ENCODE data around the gene ZXDC.

ZXDC gene

DNA sequence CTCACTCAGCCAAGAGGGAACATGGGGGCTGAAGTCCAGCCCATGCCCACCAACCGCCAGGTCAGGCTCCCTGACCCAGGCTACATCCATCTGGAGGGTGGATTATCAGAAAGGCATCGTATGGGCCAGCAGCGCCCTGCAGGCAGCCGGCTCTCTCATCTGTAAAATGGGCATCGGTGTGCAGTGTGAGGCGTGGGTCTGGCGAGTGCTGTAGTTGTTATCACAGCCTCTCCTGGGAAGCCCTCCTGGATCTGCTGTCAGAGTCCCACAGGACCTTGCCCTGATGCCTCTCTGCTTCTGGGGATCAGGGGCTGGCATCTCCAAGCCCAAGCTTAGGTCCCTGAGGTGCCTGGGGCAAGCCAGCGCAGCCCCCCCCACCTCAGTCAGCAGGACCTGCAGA, 53.6 kb downstream of the ZXDC start:
- no peak for DNase-seq (ENCODE audit: low read depth)
- no peak overlapping the region for H3K4me3 ChIP-seq (ENCODE audit: low read depth, low read length)
- TF ChIP-seq CTCF (conservative IDR thresholded peaks at IDR 0.05; ENCODE audit: low read depth, low read length): no peak

DNA sequence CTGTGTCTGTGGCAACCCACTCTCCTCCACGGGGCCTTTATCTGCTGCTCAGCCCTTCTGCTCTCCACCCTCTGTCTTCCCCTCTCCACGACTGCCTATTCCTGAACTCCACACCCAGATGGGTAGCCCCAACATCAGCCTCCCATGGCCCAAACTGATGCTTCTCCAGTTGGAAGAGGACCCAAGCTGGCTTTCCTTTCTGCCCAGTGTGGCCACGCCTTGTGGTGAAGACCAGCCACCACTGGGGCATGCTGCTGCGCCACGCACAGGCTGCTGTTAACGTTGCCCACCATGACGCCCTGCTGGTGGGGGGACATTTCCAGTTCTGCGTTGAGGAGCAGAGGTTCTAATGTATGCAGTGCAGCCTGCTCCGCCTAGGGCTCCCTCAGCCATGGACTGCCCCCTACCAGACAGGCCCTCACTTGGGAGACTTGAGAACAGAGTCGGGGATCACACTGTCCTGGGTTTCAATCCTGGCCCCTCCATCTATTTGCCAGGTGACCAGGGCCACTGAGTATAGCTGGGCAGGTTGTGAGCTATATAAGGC, 54.0 kb downstream of the ZXDC start:
- no peak for TF ChIP-seq CTCF (conservative IDR thresholded peaks at IDR 0.05; ENCODE audit: low read depth, low read length)
- DNase-seq (ENCODE audit: low read depth): no peak

GRCh38 chr3:126419886-126420786, 55.6 kb downstream of the ZXDC start:
- no peak for DNase-seq (ENCODE audit: low read depth)
- no peak for TF ChIP-seq CTCF (conservative IDR thresholded peaks at IDR 0.05; ENCODE audit: low read depth, low read length)
- no peak overlapping the region for H3K4me3 ChIP-seq (ENCODE audit: low read depth, low read length)

More for the DNA sequence above, 54.0 kb downstream of the ZXDC start:
- H3K4me3 ChIP-seq (ENCODE audit: low read depth, low read length): no peak overlapping the region

GRCh38 chr3:126419151-126419703, 56.5 kb downstream of the ZXDC start:
- H3K4me3 ChIP-seq (ENCODE audit: low read depth, low read length): no peak overlapping the region
- no peak for TF ChIP-seq CTCF (conservative IDR thresholded peaks at IDR 0.05; ENCODE audit: low read depth, low read length)
- DNase-seq (ENCODE audit: low read depth): no peak

- H3K4me3 ChIP-seq (ENCODE audit: low read depth, low read length): no peak overlapping the region
- no peak for TF ChIP-seq CTCF (conservative IDR thresholded peaks at IDR 0.05; ENCODE audit: low read depth, low read length)
- no peak for DNase-seq (ENCODE audit: low read depth)
Measured at GRCh38 chr3:126418661-126419131, 57.0 kb downstream of the ZXDC start.

DNA sequence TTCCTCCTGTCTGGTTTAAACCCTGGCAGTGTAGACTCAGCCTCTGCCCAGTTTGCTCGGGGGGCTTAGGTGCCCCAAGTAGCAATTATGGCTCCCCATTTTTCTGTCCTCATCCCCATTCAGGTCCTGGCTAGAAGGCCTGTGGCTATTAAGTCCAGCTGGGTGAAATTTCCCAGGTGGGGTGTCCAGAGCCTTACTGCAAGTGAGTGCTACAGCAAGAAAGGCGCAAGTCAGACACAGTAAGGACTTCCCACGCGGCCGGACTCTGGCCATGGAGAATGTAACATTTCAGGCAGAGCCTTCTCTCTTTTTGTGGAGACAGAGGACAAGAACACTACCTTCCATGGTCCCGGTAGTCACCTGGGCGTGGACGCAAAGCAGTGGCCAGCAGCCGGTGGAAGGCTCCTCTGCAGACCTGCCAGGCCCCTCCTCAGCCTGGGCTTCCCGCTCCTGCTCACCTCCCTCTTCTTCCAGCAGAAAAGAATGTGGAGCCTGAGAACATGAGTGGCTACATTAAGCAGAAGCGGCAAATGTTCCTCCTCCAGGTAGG, 57.6 kb downstream of the ZXDC start:
- H3K4me3 ChIP-seq (ENCODE audit: low read depth, low read length): no peak overlapping the region
- no peak for DNase-seq (ENCODE audit: low read depth)
- TF ChIP-seq CTCF (conservative IDR thresholded peaks at IDR 0.05; ENCODE audit: low read depth, low read length): no peak

All from choroid plexus epithelial cell (primary cell).